Caco-2 (cell line): ENCODE results near the gene MYH14. TPM values are rescaled to one million over a fixed set of nuclear protein-coding genes. Genes with fewer than 3 reads are reported as not detected.

Experiments used
- BruUV-seq: library from RNA; stranded (reverse); fragments of 400-500 nt; replicated peaks from 2 replicates; lab custom pipeline; 2021; lab: Mats Ljungman, UMichigan
- CTCF ChIA-PET: fragments of 300-600 bp; sonication (Branson Sonifier 250); formaldehyde crosslinking; loops from one replicate; lab custom pipeline; 2022; ENCODE audit warnings: antibody characterized with exemption; lab: Charles Lee
- POLR2A ChIA-PET: fragments of 300-600 bp; sonication (Branson Sonifier 250); formaldehyde crosslinking; loops from one replicate; lab custom pipeline; 2022; ENCODE audit warnings: antibody characterized with exemption; lab: Charles Lee
- DNase-seq, 2 experiments: peaks; one replicate each; pipeline versions ENCODE4 v3.0.0 to v3.0.0-alpha.2; 2020 to 2022
- H3K27me3 ChIP-seq: replicated peaks from 2 replicates; pipeline ENCODE4 v1.6.0; 2011; ENCODE audit warnings: low read length; ENCODE audit not compliant: control insufficient read depth, insufficient read depth
- H3K36me3 ChIP-seq: 2 replicates; pipeline ENCODE4 v1.5.1; 2011; ENCODE audit warnings: low read length; ENCODE audit not compliant: control insufficient read depth, insufficient read depth
- H3K4me1 ChIP-seq: fragments of 250-450 bp; sonication (Bioruptor Pico); 2 replicates; pipeline ENCODE4 v1.5.1; 2020; ENCODE audit warnings: mild to moderate bottlenecking
- H3K4me3 ChIP-seq: 2 replicates; pipeline ENCODE4 v1.5.1; 2011; ENCODE audit warnings: low read depth, mild to moderate bottlenecking, control low read depth, low read length
- H3K9me3 ChIP-seq: fragments of 250-450 bp; sonication (Bioruptor Pico); 2 replicates; pipeline ENCODE4 v1.5.1; 2020; ENCODE audit warnings: mild to moderate bottlenecking, moderate library complexity
- H3K27ac Mint-ChIP-seq: one replicate; pipeline ENCODE4 v1.8.0; 2022; ENCODE audit warnings: mixed read lengths; ENCODE audit not compliant: unreplicated experiment
- H3K27me3 Mint-ChIP-seq: one replicate; pipeline ENCODE4 v1.8.0; 2022; ENCODE audit warnings: mixed read lengths; ENCODE audit not compliant: insufficient read depth, unreplicated experiment
- H3K36me3 Mint-ChIP-seq: one replicate; pipeline ENCODE4 v1.8.0; 2022; ENCODE audit warnings: mild to moderate bottlenecking, mixed read lengths; ENCODE audit not compliant: insufficient read depth, unreplicated experiment
- H3K4me1 Mint-ChIP-seq: one replicate; pipeline ENCODE4 v1.8.0; 2022; ENCODE audit warnings: low read depth, mixed read lengths; ENCODE audit not compliant: unreplicated experiment
- H3K4me3 Mint-ChIP-seq: one replicate; pipeline ENCODE4 v1.8.0; 2022; ENCODE audit warnings: mild to moderate bottlenecking, moderate library complexity, mixed read lengths; ENCODE audit not compliant: unreplicated experiment
- H3K9me3 Mint-ChIP-seq: one replicate; pipeline ENCODE4 v1.8.0; 2022; ENCODE audit warnings: mixed read lengths; ENCODE audit not compliant: unreplicated experiment
- CTCF ChIP-seq, 2 experiments: fragments of 200-600 bp in 1 of 2; IDR thresholded peaks; 1 replicate in 1 of 2; 2 replicates in 1 of 2; pipeline versions ENCODE4 v1.5.1 to v1.8.0; 2011 to 2022; ENCODE audit warnings: antibody characterized with exemption in 1 of 2, control low read depth in 1 of 2, inconsistent platforms in 1 of 2, low read depth in 1 of 2, low read length in 1 of 2, mild to moderate bottlenecking in 1 of 2, moderate library complexity in 1 of 2; ENCODE audit not compliant: insufficient read depth in 1 of 2, severe bottlenecking in 1 of 2, unreplicated experiment in 1 of 2
- intact Hi-C: fragments of 100-400 bp; cut with micrococcal nuclease; formaldehyde crosslinking; loops from one replicate; pipeline ENCODE4 v1.10.0; 2022; ENCODE audit not compliant: unreplicated experiment
- total RNA-seq: library from RNA; stranded (reverse); gene quantifications from 2 replicates; pipeline ENCODE4 v1.2.3, GENCODE V29; 2022

MYH14 gene
- total RNA-seq, 1 experiment from 2014 or later, result 89.8 TPM

DNA sequence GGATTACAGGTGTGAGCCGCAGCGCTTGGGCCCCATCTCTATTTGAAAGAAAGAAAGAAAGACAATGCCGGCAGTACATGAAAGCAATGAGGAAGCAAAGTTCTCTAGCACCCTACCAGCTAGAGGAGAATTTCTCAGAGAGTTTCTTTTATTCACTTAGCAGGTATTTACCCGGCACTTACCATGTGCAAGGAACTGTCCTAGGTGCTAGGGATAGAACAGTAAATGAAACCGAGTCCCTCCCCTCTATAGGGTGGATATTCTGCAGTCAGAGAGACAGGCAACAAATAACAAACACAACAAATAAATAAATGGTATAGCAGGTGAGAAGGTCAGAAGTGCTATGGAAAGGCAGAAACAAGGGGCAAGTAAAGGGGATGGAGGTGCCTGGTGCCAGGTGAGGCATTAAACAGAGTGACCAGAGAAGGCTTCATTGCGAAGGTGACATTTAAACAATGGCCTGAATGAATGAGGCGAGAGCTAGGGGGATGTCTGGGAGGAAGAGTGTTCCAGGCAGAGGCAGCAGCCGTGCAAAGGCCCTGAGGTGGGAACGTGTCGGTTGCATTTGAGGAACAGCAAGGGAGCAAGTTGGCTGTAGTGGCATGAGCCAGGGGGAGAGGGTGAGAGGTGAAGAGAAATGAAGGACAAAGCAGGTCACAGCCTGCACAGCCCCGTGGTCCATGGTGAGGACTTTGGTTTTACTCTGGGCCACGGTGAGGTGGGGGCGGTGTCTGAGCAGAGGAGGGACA lies 10.8 kb upstream of the MYH14 start:
- Mint-ChIP-seq H3K4me1 (no peaks in the 10 kb centered on the region), H3K27me3 (peaks cover 9% of the 10 kb centered on the region), H3K9me3 (peaks cover 9% of the 10 kb centered on the region), H3K4me3 (no peak overlapping the region), H3K36me3 (no peaks in the 10 kb centered on the region), H3K27ac (no peak overlapping the region)
- TF ChIP-seq CTCF (IDR thresholded peaks at IDR 0.05; ENCODE audit: insufficient read depth in 1 of 2, low read depth in 1 of 2, low read length in 1 of 2, severe bottlenecking in 1 of 2, unreplicated experiment in 1 of 2), result no peak
- H3K4me3 ChIP-seq, result no peak overlapping the region
- H3K27me3 ChIP-seq, result no peaks in the 10 kb centered on the region
- no peaks in the 10 kb centered on the region for H3K9me3 ChIP-seq
- no TSS peak for BruUV-seq
- H3K4me1 ChIP-seq, result peaks cover 6% of the 10 kb centered on the region; the same call in 1 of the 2 replicates
- intact Hi-C loops, result no loop called here
- no peaks in the 10 kb centered on the region for H3K36me3 ChIP-seq
- POLR2A ChIA-PET, result no interaction called here
- CTCF ChIA-PET, result no interaction called here
- no peak for DNase-seq

- no peak overlapping the region for H3K4me3 ChIP-seq
- H3K9me3 ChIP-seq, result no peaks in the 10 kb centered on the region
- no peaks in the 10 kb centered on the region for H3K4me1 ChIP-seq
- H3K9me3 Mint-ChIP-seq, result peaks cover 9% of the 10 kb centered on the region
- H3K36me3 Mint-ChIP-seq, result no peaks in the 10 kb centered on the region
- ChIA-PET CTCF (no interaction called here), POLR2A (no interaction called here)
- H3K36me3 ChIP-seq, result no peaks in the 10 kb centered on the region
- no peak for DNase-seq
- no peak overlapping the region for H3K27ac Mint-ChIP-seq
- intact Hi-C loops, result no loop called here
- BruUV-seq, result no TSS peak
- no peaks in the 10 kb centered on the region for H3K4me1 Mint-ChIP-seq
- H3K27me3 Mint-ChIP-seq, result peaks cover 7% of the 10 kb centered on the region
- no peaks in the 10 kb centered on the region for H3K27me3 ChIP-seq
- no peak overlapping the region for H3K4me3 Mint-ChIP-seq
- no peak for TF ChIP-seq CTCF (IDR thresholded peaks at IDR 0.05; ENCODE audit: insufficient read depth in 1 of 2, low read depth in 1 of 2, low read length in 1 of 2, severe bottlenecking in 1 of 2, unreplicated experiment in 1 of 2)
Observed at GRCh38 chr19:50195224-50195623, 8.2 kb upstream of the MYH14 start.

GRCh38 chr19:50196322-50196932 lies 7.0 kb upstream of the MYH14 start:
- Histone ChIP-seq H3K36me3 (no peaks in the 10 kb centered on the region), H3K4me3 (no peak overlapping the region), H3K27me3 (no peaks in the 10 kb centered on the region), H3K4me1 (no peaks in the 10 kb centered on the region), H3K9me3 (no peaks in the 10 kb centered on the region)
- TF ChIP-seq CTCF (IDR thresholded peaks at IDR 0.05; ENCODE audit: insufficient read depth in 1 of 2, low read depth in 1 of 2, low read length in 1 of 2, severe bottlenecking in 1 of 2, unreplicated experiment in 1 of 2), result no peak
- BruUV-seq, result no TSS peak
- H3K27ac Mint-ChIP-seq, result no peak overlapping the region
- CTCF ChIA-PET, result no interaction called here
- no peak overlapping the region for H3K4me3 Mint-ChIP-seq
- POLR2A ChIA-PET, result no interaction called here
- H3K9me3 Mint-ChIP-seq, result peaks cover 9% of the 10 kb centered on the region
- H3K27me3 Mint-ChIP-seq, result peaks cover 7% of the 10 kb centered on the region
- DNase-seq, result no peak
- H3K4me1 Mint-ChIP-seq, result no peaks in the 10 kb centered on the region
- intact Hi-C loops, result no loop called here
- no peaks in the 10 kb centered on the region for H3K36me3 Mint-ChIP-seq
